ENCODE results near the gene C12orf50.

- TF ChIP-seq CTCF (IDR thresholded peaks at IDR 0.05) (no peak), POLR2A (IDR thresholded peaks at IDR 0.05) (no peak)
These were observed 85.4 kb downstream of the C12orf50 start for GRCh38 chr12:87943762-87944161.
